MM.1S (cell line): ENCODE results near the gene LIN28B.

Source experiments
- DNase-seq: peaks from one replicate; pipeline ENCODE4 v3.0.0-alpha.2; 2015
- H2AFZ ChIP-seq: fragments of 300-600 bp; sonication (generic); 2 replicates; pipeline ENCODE4 v1.6.0; 2016; ENCODE audit warnings: antibody characterized with exemption, low read length
- H3F3A ChIP-seq: fragments of 300-600 bp; sonication (generic); 2 replicates; pipeline ENCODE4 v1.6.1; 2016; ENCODE audit warnings: mild to moderate bottlenecking, antibody characterized with exemption, low read length, moderate library complexity, mixed read lengths; ENCODE audit not compliant: insufficient read depth
- H3K27ac ChIP-seq: fragments of 300-600 bp; sonication (generic); 2 replicates; pipeline ENCODE4 v1.5.1; 2016; ENCODE audit warnings: mild to moderate bottlenecking, low read length
- H3K27me3 ChIP-seq: fragments of 300-600 bp; sonication (generic); replicated peaks from 2 replicates; pipeline ENCODE4 v1.6.0; 2016; ENCODE audit warnings: low read length; ENCODE audit not compliant: insufficient read depth
- H3K36me3 ChIP-seq: fragments of 300-600 bp; sonication (generic); replicated peaks from 2 replicates; pipeline ENCODE4 v1.6.1; 2016; ENCODE audit warnings: mild to moderate bottlenecking, low read length, mixed read lengths; ENCODE audit not compliant: insufficient read depth
- H3K4me1 ChIP-seq: fragments of 300-600 bp; sonication (generic); 2 replicates; pipeline ENCODE4 v1.6.1; 2016; ENCODE audit warnings: low read length, mixed read lengths
- H3K4me2 ChIP-seq: fragments of 300-600 bp; sonication (generic); 2 replicates; pipeline ENCODE4 v1.6.0; 2016; ENCODE audit warnings: low read depth, low read length
- H3K4me3 ChIP-seq: fragments of 300-600 bp; sonication (generic); 2 replicates; pipeline ENCODE4 v1.5.1; 2016; ENCODE audit warnings: low read length, mixed read lengths
- H3K79me2 ChIP-seq: fragments of 300-600 bp; sonication (generic); 2 replicates; pipeline ENCODE4 v1.6.1; 2016; ENCODE audit warnings: mixed run types, low read length, mixed read lengths
- H3K9ac ChIP-seq: fragments of 300-600 bp; sonication (generic); 2 replicates; pipeline ENCODE4 v1.6.1; 2016; ENCODE audit warnings: low read length, mixed read lengths
- H3K9me2 ChIP-seq: fragments of 300-600 bp; sonication (generic); replicated peaks from 2 replicates; pipeline ENCODE4 v1.6.1; 2016; ENCODE audit warnings: mild to moderate bottlenecking, low read length, mixed read lengths; ENCODE audit not compliant: insufficient read depth
- H3K9me3 ChIP-seq: fragments of 300-600 bp; sonication (generic); replicated peaks from 2 replicates; pipeline ENCODE4 v1.6.1; 2016; ENCODE audit warnings: mild to moderate bottlenecking, low read length, mixed read lengths; ENCODE audit not compliant: insufficient read depth
- H4K20me1 ChIP-seq: fragments of 300-600 bp; sonication (generic); 2 replicates; pipeline ENCODE4 v1.6.1; 2016; ENCODE audit warnings: mild to moderate bottlenecking, low read length, moderate library complexity, mixed read lengths; ENCODE audit not compliant: insufficient read depth
- EZH2 ChIP-seq: fragments of 300-600 bp; sonication (generic); optimal IDR thresholded peaks from 2 replicates; pipeline ENCODE3; 2017; ENCODE audit warnings: low read depth, mild to moderate bottlenecking, antibody characterized with exemption, low read length, mixed read lengths
- EZH2phosphoT487 ChIP-seq: fragments of 300-600 bp; sonication (generic); IDR thresholded peaks from 2 replicates; pipeline ENCODE4 v1.6.1; 2018; ENCODE audit warnings: antibody characterized with exemption, low read length
- TF ChIP-seq, protein P1 (sequence below): fragments of 300-600 bp; sonication (generic); IDR thresholded peaks from 2 replicates; pipeline ENCODE4 v1.5.1; 2016; ENCODE audit warnings: antibody characterized with exemption, low read length, mixed read lengths

The LIN28B gene

DNA sequence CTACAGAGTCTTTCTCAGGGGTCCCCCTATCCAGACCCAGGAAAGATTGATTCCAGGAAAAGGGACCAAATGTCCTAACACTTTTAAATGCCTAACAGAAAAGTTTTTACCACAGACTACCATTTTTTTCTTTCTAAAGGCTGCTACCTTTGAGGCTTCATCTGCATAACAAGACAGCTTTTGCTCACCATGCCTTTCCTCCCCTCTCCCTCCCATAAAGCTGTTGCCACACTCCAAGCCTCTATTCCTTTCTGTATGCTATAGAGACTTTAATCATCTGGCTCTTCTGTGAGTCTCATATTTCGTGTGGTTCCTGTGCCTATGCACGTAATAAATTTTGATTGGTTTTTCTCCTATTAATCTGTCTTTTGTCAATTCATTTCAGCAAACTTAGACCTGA lies 26.0 kb upstream of the LIN28B start:
- no peaks in the 10 kb centered on the region for H3K79me2 ChIP-seq
- no peak overlapping the region for H3K27ac ChIP-seq
- H3K36me3 ChIP-seq = no peaks in the 10 kb centered on the region
- no peaks in the 10 kb centered on the region for H4K20me1 ChIP-seq
- no peak overlapping the region for H3K4me3 ChIP-seq
- H3K27me3 ChIP-seq = no peaks in the 10 kb centered on the region
- H3K4me2 ChIP-seq = no peak overlapping the region
- H3K4me1 ChIP-seq = no peaks in the 10 kb centered on the region
- H3K9me2 ChIP-seq = no peaks in the 10 kb centered on the region
- no peaks in the 10 kb centered on the region for H3K9me3 ChIP-seq
- H3F3A ChIP-seq = no peaks in the 10 kb centered on the region
- H3K9ac ChIP-seq = no peak overlapping the region
- DNase-seq = no peak
- no peak overlapping the region for H2AFZ ChIP-seq
- TF ChIP-seq EZH2 (no peak), EZH2phosphoT487 (no peak)
- TF ChIP-seq, protein P1, sequence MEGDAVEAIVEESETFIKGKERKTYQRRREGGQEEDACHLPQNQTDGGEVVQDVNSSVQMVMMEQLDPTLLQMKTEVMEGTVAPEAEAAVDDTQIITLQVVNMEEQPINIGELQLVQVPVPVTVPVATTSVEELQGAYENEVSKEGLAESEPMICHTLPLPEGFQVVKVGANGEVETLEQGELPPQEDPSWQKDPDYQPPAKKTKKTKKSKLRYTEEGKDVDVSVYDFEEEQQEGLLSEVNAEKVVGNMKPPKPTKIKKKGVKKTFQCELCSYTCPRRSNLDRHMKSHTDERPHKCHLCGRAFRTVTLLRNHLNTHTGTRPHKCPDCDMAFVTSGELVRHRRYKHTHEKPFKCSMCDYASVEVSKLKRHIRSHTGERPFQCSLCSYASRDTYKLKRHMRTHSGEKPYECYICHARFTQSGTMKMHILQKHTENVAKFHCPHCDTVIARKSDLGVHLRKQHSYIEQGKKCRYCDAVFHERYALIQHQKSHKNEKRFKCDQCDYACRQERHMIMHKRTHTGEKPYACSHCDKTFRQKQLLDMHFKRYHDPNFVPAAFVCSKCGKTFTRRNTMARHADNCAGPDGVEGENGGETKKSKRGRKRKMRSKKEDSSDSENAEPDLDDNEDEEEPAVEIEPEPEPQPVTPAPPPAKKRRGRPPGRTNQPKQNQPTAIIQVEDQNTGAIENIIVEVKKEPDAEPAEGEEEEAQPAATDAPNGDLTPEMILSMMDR = no peak

GRCh38 chr6:104936766-104937535 lies 20.0 kb upstream of the LIN28B start:
- no peak for DNase-seq
- H3K4me1 ChIP-seq = no peaks in the 10 kb centered on the region
- H4K20me1 ChIP-seq = no peaks in the 10 kb centered on the region
- H3K36me3 ChIP-seq = no peaks in the 10 kb centered on the region
- no peaks in the 10 kb centered on the region for H3F3A ChIP-seq
- H3K27me3 ChIP-seq = no peaks in the 10 kb centered on the region
- H3K9ac ChIP-seq = no peak overlapping the region
- H3K4me3 ChIP-seq = no peak overlapping the region
- no peak overlapping the region for H3K27ac ChIP-seq
- H3K4me2 ChIP-seq = no peak overlapping the region
- H3K9me3 ChIP-seq = no peaks in the 10 kb centered on the region
- H2AFZ ChIP-seq = no peak overlapping the region
- no peaks in the 10 kb centered on the region for H3K9me2 ChIP-seq
- no peak for TF ChIP-seq EZH2phosphoT487
- TF ChIP-seq EZH2 = no peak
- TF ChIP-seq, protein P1 = no peak
- no peaks in the 10 kb centered on the region for H3K79me2 ChIP-seq

GRCh38 chr6:104940238-104940892 lies 16.5 kb upstream of the LIN28B start:
- H3K9me3 ChIP-seq = no peaks in the 10 kb centered on the region
- no peaks in the 10 kb centered on the region for H3K9me2 ChIP-seq
- no peaks in the 10 kb centered on the region for H3K27me3 ChIP-seq
- TF ChIP-seq, protein P1 = no peak
- TF ChIP-seq EZH2 (no peak), EZH2phosphoT487 (no peak)
- H3K9ac ChIP-seq = no peak overlapping the region
- H3K4me2 ChIP-seq = no peak overlapping the region
- H3K36me3 ChIP-seq = no peaks in the 10 kb centered on the region
- DNase-seq = no peak
- H2AFZ ChIP-seq = no peak overlapping the region
- no peak overlapping the region for H3K27ac ChIP-seq
- no peak overlapping the region for H3K4me3 ChIP-seq
- no peaks in the 10 kb centered on the region for H3K4me1 ChIP-seq
- no peaks in the 10 kb centered on the region for H4K20me1 ChIP-seq
- H3F3A ChIP-seq = no peaks in the 10 kb centered on the region
- no peaks in the 10 kb centered on the region for H3K79me2 ChIP-seq
